Left colon (tissue), 2 donors: ENCODE measurements around the gene TMEM198. TPM values are rescaled to one million over a fixed set of nuclear protein-coding genes. Genes with fewer than 3 reads are reported as not detected.

ENCODE experiments used
- ATAC-seq: fragments of 200-7000 bp; cut with Tn5 transposase; one replicate; pipeline ENCODE4 v1.9.1; 2020; ENCODE audit warnings: mild to moderate bottlenecking, moderate library complexity
- DNase-seq, 2 donors: peaks; one replicate each; pipeline ENCODE4 v3.0.0-alpha.2; 2020
- intact Hi-C, 2 donors: fragments of 100-400 bp; cut with DNase I in 1 of 2; cut with micrococcal nuclease in 1 of 2; formaldehyde crosslinking; loops; one replicate each; pipeline versions ENCODE4 v1.11.2 to v1.14.0; 2022; cut with DNase I, micrococcal nuclease
- total RNA-seq, 2 donors: library from RNA; stranded (reverse); fragmentation: NEBNext Ultra II Directional; extraction: Animal tissue kit (Norgen Biotek cat#: 25700); gene quantifications; one replicate each; pipeline ENCODE4 v1.2.1, GENCODE V29; 2021
- donor health status: DM: no; HTN: no; CAD: no.
- donor health status: DM: yes; HTN: yes; CAD: no.

Gene TMEM198
- total RNA-seq, 2 donors from 2014 or later: 1.4 to 1.6 TPM

DNA sequence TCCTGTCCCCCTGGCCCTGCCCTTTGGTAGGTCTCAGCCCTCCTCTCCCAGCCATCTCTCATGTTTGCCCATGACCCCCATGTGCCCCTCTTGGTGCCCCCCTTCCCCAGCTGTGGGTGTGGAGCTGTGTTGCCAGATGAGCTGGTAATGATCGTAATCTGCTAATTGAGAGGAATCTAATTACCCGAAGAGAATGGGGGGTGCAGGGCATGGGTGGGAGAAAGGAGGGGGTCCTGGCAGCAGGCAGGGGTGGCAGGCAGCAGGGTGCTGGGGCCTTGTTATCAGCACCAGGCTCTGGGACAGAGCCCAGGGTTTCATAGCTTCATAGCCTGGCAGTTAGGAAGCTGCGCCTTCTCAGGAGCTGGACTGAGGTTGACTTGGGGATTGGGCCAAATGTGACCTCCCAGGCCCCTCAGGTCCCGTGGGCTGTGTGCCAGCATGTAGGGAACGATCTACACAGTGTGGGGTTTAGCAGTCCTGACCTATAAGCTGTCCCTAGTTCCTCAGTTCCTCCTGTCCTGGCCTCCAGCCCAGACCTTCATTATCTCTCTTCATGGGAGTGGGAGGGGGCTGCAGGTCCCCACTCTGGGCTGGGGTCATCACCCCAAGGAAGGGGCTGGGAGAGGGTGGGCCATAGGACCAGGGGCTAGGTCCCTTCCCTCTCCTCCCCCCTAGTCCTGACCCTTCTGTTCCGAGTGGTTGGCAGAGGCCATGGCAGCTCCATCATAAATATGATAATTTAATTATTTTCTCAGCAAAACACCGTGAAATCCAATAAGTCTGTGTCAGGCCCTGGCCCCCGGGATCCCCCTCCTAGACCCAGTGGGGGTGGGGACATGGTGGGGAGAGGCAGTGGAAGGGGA is 36.0 kb upstream of the TMEM198 start:
- intact Hi-C loops: no loop called here
- no peak for DNase-seq
- ATAC-seq: no peak

DNA sequence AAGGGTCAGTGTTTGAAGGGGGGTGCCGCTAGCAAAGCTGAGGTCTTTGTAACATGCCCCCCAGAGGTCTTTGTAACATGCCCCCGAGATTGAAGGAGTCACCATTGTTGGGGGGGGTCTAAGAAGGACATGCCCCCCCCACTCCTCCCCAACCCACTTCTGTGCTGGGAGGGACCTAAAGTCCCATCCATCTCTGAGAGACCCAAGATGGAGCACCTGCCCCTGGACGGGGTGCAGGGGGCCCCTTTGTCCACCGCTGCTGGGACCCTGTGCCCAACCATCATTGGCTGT is 35.4 kb upstream of the TMEM198 start:
- no peak for DNase-seq
- ATAC-seq: no peak
- intact Hi-C loops: no loop called here

DNA sequence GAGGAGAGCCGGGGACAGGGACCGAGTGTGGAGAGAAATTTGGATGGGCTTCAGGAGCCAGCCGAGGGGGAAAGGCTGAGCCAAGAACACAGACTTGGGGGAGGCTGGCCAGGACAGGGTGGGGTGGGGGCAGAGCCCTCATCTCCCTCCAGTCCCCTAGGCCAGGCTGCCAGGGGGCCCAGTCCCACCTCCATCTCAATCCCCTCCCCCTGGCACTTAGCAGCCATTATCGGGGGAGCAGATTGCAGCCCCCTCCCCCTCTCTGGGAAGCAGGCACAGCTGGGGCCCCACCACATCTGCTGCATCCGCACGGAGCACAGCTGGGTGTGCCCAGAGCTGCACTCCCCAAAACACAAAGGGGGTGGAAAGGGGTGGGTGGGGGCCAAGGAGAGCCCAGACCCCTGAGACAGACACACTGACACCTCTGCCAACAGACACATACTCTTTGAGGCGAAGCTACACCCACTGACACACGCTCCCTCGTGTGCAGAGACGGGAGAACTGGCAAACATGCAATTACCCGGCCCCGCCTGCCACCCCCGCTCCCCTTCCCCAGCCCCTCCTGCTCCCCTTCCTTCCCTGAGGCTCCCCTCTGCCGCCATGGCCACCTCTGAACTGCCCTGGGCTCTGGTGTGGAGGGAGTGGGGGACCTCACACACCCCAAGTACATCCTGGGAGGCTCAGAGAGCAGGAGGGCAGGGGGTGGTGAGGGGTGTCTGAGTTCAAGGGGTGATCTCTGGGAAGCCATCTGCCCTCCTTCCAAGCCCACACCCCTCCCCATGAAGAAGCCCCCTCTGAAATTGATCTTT is 34.7 kb upstream of the TMEM198 start:
- peak; percentile 29 for ATAC-seq

DNA sequence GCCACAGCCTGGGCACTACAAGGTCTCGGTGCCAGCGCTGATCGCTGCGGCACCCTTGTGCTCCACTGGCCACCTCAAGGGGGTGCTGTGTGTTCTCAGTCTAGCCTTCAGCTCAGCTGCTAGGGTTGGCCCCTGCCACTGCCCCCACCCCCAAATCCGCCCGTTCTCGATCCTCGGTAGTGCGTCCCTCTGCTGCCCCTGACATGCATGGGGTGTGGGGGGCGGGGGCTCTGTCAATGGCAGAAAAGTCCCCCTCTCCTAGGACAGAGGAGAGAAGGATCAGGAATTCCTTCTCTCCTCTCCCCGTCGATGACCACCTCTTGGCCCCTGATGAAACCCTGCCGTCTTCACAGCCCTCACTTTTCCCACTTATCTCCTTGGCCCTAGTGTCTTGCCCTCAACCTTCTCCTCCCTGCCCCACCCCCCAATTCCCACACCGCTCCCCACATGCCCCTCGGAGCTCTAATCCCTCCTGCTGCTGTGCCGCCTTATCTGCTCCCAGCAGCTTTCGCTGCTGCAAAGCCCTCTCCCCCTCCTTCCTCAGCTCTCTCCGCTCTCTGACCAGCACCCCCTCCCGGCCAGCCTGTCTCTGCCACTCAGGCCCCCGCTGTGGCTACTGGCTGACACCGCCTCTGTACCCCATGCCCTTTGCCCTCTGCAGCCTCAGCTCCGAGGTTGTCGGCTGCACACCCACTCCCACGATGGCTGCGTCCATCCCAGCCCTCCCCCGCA is 33.9 kb upstream of the TMEM198 start:
- DNase-seq (peak; percentile 50 to 66), ATAC-seq (peak; percentile 81)
- intact Hi-C loops: no loop called here

More for the DNA sequence above, 34.7 kb upstream of the TMEM198 start:
- DNase-seq: no peak
- intact Hi-C loops: no loop called here

DNA sequence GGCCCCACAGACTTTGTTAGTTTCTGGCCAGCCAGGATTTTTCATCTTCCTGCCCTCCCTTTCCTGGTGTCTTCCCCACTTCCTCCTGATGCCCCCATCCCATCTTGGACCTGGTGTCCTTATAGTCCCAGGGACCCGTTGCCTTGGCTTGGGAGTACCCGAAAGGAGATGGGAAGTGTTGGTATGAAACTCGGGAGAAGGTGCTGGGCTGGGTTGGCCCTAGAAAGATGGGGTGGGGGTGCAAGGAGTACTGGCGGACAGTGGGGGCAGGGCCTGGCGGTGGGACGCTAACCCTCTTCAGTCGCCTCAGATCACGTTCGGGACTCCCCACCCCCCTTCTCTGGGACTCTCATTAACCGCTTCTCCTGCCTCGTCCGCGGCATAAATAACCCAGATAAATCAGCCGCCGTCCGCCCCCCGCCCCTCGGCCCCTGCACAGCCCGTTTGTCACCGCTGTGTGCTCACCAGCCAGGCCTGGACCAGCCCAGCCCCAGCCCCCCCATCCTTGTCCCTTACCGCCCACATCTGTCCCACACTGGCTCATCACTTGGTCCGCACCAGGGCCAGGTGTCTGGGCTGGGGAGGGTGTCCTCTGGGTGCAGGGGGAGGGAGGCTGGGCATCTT is 33.2 kb upstream of the TMEM198 start:
- no peak for DNase-seq
- ATAC-seq: no peak
- intact Hi-C loops: no loop called here

DNA sequence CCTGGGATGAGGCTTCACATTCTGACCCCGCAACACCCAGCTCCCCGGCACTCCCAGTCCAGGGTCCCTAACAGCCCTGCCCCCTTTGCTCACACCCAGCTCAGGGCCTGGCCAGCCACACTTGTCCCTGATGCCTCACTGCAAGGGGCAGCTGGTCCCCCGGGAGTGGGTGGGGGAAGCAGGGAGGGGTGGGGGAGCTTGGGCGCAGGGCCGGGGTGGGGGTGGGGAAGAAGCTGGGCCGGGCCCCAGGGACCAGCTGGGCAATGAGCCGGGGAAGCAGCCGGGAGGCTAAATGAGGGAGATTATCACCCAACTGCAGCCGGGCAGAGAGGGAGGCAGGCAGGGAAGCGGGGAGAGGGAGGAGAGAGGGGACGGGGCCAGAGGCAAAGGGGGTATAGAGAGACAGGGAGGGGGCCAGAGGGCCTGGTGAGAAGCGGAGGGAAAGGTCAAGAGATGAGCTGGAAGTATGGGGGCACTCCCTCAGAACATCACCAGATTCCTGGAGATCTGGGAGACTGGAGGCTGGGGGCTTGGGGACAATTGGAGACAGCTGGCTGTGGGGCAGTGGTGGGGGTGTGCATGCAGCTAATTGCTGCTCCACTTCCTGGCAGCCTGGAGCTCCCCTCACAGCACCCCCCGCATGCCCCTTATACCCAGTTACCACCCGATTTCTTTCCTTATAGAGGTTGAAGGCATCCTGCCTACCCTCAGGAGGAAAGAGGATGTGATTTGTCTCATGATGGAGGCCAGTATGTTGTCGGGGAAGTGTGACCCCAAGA is 32.1 kb upstream of the TMEM198 start:
- DNase-seq (no peak), ATAC-seq (no peak)
- intact Hi-C loops: no loop called here

DNA sequence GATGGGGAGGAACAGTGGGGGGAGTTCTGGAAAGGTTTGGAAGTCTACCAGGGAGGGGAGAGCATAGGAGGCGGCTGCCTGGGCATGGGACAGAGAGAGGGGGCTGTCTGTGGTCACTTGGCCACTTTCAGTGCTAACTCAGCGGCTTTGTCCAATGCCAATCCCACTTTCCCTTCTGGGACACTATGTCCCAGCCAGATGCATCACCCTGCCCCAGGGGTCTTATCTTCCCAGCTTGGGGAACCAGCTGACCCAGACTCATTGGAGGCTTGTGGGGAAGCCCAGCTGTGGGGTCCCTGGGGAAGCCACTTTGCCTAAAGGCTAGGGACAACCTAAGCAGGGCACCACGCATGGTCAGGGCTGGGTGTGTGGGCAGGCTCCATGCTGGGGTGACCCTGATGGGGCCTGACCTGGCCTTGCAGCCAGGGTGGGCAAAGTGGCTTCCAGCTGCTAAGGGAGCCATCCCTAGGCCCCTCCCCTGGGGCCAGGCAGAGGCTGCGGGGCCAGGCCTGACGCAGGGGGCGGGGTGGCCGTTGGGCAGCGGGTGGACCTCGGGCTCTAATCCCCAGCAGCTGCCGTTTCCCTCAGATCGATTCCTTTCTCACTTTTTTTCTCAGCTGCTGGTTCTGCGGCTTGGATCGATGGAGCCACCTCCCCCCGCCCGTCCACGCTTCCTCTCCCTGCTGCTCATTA is 31.2 kb upstream of the TMEM198 start:
- DNase-seq: no peak
- intact Hi-C loops: no loop called here
- ATAC-seq: no peak

DNA sequence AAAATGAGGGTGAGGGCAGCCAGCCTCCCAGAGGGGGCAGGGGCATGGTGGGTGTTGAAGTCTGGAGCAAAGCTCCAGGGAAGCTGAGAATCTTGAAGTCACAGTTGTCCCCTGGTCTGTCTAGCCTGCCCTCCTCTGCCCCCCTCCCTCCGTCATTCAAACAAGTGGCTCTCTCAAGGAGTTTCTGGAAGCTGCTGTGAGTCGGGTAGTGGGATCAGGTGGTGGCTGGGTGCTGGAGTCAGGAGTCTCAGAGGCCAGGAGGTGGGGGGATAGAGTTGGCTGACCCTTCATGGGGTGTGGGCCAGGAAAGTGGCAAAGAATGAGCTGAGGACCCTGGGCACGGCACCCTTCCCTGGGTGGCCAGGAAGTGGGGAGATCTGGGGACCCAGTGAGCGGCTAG is 30.0 kb upstream of the TMEM198 start:
- ATAC-seq (no peak), DNase-seq (no peak)
- intact Hi-C loops: no loop called here

DNA sequence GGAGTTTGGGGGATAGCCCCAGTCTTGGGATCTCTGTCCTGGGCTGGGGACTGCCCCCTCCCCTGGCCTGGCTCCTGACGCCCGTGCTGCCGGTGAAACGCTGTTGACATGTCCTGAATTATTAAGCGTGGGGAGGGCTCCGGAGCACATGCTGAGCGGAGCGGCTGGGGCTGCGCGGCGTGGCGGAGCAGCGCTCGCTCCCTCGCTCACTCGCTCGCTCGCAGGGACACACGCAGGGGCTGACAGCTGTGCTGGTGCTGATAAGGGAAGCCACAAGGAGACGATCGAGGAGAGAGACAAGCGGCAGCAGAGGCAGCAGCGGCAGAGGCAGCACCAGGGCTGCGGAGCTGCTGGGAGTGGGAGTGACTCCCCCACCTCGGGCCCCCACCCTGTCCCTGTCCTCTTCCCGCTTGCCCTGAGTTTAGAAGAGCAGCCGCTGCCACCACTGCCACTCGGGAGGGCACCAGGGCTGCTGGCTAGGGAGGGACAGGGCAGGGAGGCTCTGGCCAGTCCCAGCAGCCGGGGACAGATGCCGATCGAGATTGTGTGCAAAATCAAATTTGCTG is 29.5 kb upstream of the TMEM198 start, which contains the start of gene ASIC4:
Gene ASIC4, plus strand, starts transcription at position 287 of the 566 bp plus-strand sequence. Its CDS starts 243 bp downstream, at position 530.
- ATAC-seq: no peak
- DNase-seq: no peak
- intact Hi-C loops: no loop called here

DNA sequence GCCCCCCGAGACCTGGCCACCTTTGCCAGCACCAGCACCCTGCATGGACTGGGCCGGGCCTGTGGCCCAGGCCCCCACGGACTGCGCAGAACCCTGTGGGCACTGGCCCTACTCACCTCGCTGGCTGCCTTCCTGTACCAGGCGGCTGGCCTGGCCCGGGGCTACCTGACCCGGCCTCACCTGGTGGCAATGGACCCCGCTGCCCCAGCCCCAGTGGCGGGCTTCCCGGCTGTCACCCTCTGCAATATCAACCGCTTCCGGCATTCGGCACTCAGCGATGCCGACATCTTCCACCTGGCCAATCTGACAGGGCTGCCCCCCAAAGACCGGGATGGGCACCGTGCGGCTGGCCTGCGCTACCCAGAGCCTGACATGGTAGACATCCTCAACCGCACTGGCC is 29.0 kb upstream of the TMEM198 start:
- DNase-seq (no peak), ATAC-seq (no peak)

DNA sequence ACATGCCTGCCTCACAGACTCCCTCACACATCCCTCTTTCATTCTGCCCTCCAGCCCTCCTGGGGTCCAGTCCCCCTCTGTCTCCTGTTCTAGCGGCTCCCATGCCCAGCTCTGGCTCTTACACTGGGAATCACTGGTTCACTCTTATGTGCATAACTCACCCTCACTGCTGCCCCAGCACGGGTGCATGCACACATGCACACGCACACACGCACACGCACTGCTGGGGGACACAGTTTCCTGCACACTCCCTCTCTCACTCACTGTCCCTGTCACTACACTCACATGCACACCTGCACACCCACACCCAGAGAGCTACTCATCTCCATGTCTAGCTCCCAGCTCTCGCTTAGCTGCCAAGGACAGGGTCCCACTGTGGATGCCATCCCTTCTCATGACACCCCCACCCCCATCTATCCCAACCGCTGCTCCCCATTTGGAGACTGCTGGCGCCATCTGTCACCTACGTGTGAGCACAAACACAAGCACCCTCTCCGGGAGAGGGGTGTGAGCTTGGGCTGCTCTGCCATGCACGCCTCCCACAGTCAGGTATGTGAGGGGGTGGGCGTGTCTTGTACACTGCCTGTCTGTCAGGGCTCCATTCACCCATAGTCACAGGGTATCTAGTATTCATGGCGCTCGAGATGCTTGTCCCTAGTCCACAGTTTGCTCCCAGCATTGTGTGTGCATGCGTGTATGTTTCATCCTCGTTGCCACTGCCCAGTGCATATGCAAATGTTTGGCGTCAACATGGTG is 27.8 kb upstream of the TMEM198 start:
- intact Hi-C loops: no loop called here
- ATAC-seq (no peak), DNase-seq (no peak)

More for the DNA sequence above, 29.0 kb upstream of the TMEM198 start:
- intact Hi-C loops: no loop called here

DNA sequence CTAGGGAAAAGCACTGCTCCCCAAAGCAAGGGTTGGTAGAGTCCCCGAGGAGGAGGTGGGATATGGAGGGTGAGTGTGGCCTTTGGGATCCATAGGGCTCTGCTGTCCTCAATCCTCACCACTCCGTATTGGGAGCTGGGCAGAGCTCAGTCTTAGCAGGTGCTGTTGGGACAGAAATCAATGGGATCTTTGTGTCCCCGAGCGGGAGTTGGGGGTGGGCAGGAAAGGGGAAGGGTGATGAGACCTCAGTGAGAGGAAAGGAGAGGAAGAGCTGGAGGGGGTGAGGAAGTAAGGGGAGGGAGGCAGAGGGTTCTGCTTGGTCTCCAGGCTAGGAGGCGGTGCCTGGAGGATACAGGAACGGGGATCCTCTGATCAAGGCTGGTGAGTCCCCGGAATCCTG is 26.9 kb upstream of the TMEM198 start:
- ATAC-seq: no peak
- intact Hi-C loops: no loop called here

DNA sequence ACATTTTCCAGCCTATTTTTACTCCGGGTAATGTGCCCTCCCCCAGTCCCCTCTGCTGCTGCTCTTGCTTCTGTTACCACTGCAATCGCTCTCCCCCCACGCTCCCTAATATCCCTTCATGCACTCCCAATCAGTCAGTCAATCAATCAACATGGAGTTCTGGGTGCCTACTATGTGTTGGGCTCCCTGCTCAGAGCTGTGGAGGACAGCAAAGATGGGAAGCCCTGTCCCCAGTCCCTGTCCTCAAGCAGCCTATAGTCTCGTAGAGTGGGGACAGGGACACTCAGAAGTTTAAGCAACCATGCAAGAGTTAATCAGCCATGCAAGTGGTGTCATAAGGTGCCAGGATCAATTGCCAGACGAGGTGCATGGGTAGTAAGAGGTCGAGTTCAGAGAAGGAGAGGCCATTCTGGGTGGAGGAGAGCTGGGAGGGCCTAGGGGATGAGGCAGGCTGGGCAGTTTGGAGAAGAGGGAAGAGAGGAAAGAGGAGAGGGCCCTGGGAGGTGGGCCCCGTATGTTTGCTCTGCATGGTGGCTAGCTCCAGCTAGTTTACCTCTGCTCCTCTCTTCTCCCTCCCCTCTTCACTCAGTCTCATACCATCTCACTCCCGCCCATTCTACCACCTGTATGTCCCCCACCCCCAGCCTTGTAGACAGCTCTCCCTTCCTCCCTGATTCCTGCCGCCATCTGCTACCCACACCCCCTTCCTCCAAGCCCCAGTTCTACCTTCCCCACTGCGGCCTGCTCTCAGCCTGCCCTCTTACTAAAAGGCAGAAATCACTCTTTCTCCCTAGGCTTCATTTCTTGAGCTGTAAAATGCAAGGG is 25.7 kb upstream of the TMEM198 start:
- ATAC-seq: no peak
- intact Hi-C loops: no loop called here
- no peak for DNase-seq

More for the DNA sequence above, 26.9 kb upstream of the TMEM198 start:
- DNase-seq: no peak

DNA sequence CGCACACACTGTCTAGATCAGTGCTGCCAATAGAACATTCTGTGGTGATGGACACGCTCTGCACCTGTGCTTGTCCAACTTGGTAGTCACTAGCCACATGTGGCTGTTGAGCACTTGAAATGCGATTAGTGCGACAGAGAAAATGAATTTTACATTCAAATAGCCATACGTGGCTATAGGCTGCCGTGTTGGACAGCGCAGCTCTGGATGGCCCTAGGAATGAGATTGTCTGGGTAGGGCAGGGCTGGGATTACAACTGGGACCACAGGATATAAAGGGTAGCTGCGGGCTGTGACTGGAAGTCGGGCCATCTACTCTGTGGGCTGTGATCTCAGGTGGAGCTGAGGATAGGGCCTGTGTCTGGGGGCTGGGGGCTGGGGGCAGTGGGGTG is 24.3 kb upstream of the TMEM198 start:
- ATAC-seq (no peak), DNase-seq (no peak)
- intact Hi-C loops: no loop called here

DNA sequence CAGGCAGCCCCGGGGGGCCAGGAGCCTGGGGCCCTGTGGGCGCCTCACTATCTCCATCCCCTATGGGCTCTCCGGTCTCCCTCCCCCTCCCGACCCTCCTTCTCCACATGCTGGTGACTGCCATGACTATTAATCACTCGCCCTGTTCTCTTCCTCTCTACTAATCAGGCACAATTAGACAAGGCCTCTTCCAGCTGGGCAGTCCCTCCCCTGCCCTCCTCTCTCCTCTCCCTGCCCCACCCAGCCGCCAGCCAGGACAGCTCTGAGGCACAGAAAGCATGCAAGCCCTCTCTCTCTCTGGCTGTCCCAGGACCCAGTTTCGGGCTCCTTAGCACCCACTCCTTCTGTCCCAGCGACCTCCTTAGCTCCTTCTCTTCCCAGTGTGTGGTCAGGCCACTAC is 23.7 kb upstream of the TMEM198 start:
- intact Hi-C loops: loop anchor here (10.0 kb wide), 1 partner anchor 45 kb away; no protein-coding TSS in a partner anchor
- ATAC-seq: no peak
- no peak for DNase-seq
